H1 (cell line): ENCODE measurements around the gene MIEF2. TPM values are rescaled to one million over a fixed set of nuclear protein-coding genes. Genes with fewer than 3 reads are reported as not detected.

ENCODE experiments used
- EP300 ChIP-seq, 2 experiments: IDR thresholded peaks; 1 replicate in 1 of 2; 2 replicates in 1 of 2; pipeline ENCODE4 v1.6.1; 2011 to 2012; ENCODE audit warnings: low read depth in 2 of 2, low read length in 2 of 2, mild to moderate bottlenecking in 2 of 2, borderline replicate concordance in 1 of 2, inconsistent platforms in 1 of 2, moderate library complexity in 1 of 2
- HDAC2 ChIP-seq, 2 experiments: fragments of 300-600 bp in 1 of 2; sonication (generic) in 1 of 2; IDR thresholded peaks; 2 replicates each; pipeline ENCODE4 v1.6.1; 2011 to 2012; ENCODE audit warnings: low read depth in 2 of 2, low read length in 2 of 2, mild to moderate bottlenecking in 2 of 2, moderate library complexity in 2 of 2, borderline replicate concordance in 1 of 2, inconsistent platforms in 1 of 2
- JUND ChIP-seq: IDR thresholded peaks from 2 replicates; pipeline ENCODE4 v1.6.1; 2011; ENCODE audit warnings: mild to moderate bottlenecking, improper control_type of control experiment, low read length
- RNF2 ChIP-seq: fragments of 200-900, 300-1000 bp; sonication (generic); IDR thresholded peaks from 2 replicates; pipeline ENCODE4 v1.7.1; 2016; ENCODE audit warnings: borderline replicate concordance, low read depth, mild to moderate bottlenecking, antibody characterized with exemption, low read length; ENCODE audit not compliant: poor library complexity, severe bottlenecking; ENCODE audit errors: missing control alignments
- SIX5 ChIP-seq: IDR thresholded peaks from 2 replicates; pipeline ENCODE4 v1.6.1; 2011; ENCODE audit warnings: mild to moderate bottlenecking, low read depth, low read length
- SP4 ChIP-seq: IDR thresholded peaks from 2 replicates; pipeline ENCODE4 v1.6.1; 2012; ENCODE audit warnings: low read length, inconsistent platforms
- polyA plus RNA-seq, 7 experiments: library from polyadenylated mRNA; depleted of rRNA in 3 of 7; stranded (reverse) in 5 of 7; unstranded in 2 of 7; fragments of >200 nt in 5 of 7; fragments of 200-250 nt in 2 of 7; gene quantifications; 1 replicate in 5 of 7; 2 replicates in 1 of 7; 4 replicates in 1 of 7; pipeline versions ENCODE4 v1.2.1 to v1.2.3, GENCODE V29; 2011 to 2013; ENCODE audit warnings: missing spikeins in 2 of 7, mixed read lengths in 2 of 7
- total RNA-seq: library from RNA; stranded (reverse); fragmentation: NEBNext Ultra II Directional; extraction: Animal tissue kit (Norgen Biotek cat#: 25700); gene quantifications from 2 replicates; pipeline ENCODE4 v1.2.1, GENCODE V29; 2021
- TF ChIP-seq, protein P1 (sequence below): IDR thresholded peaks from 2 replicates; pipeline ENCODE4 v1.6.1; 2012; ENCODE audit warnings: low read length, inconsistent platforms

MIEF2 gene
- total and polyA plus RNA-seq, 2 of the 8 experiments (the other 6 are each of a cell fraction or from before 2014, with no cell fraction given), result 9.9 to 24.9 TPM

DNA sequence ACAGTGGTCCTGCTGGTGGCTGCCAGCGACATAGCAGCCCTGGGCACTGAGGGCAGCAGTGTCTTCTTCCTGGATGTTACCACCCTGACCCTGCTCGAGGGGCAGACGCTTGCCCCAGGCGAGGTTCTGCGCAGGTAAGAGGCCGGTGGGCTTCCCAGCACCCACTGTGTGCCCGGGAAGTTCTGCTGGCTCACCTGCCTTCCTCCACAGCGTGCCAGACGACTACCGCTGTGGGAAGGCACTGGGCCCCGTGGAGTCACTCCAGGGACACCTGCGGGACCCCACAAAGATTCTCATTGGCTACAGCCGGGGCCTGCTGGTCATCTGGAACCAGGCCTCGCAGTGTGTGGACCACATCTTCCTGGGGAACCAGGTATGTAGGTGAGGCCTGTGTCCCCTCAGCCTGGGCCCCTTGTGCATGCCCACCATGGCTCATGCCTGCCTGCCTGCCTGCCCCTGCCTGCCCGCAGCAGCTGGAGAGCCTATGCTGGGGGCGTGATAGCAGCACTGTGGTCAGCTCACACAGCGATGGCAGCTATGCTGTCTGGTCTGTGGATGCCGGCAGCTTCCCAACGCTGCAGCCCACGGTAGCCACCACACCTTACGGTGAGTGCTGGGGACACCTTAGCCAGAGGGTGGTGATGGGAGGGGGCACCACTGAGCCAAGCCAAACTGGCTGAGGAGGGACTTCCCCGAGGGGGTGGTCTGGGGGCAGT is 26.5 kb upstream of the MIEF2 start (continued):
- TF ChIP-seq, protein P1, sequence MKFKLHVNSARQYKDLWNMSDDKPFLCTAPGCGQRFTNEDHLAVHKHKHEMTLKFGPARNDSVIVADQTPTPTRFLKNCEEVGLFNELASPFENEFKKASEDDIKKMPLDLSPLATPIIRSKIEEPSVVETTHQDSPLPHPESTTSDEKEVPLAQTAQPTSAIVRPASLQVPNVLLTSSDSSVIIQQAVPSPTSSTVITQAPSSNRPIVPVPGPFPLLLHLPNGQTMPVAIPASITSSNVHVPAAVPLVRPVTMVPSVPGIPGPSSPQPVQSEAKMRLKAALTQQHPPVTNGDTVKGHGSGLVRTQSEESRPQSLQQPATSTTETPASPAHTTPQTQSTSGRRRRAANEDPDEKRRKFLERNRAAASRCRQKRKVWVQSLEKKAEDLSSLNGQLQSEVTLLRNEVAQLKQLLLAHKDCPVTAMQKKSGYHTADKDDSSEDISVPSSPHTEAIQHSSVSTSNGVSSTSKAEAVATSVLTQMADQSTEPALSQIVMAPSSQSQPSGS, result no peak
- TF ChIP-seq RNF2 (no peak), SIX5 (no peak), HDAC2 (IDR thresholded peaks at IDR 0.05; ENCODE audit: borderline replicate concordance in 1 of 2, low read depth in 2 of 2, low read length in 2 of 2) (no peak), SP4 (no peak), JUND (no peak), EP300 (IDR thresholded peaks at IDR 0.05; ENCODE audit: borderline replicate concordance in 1 of 2, low read depth in 2 of 2, low read length in 2 of 2) (no peak)
